Trophoblast cell (in vitro differentiated cells and primary cell): ENCODE results near the gene SUFU.

Experiments
- DNase-seq, 2 donors: peaks; one replicate each; pipeline ENCODE4 v3.0.0-alpha.2; 2016
- H2AFZ ChIP-seq: 2 replicates; pipeline ENCODE4 v1.6.1; 2013; ENCODE audit warnings: low read length, moderate library complexity, mild to moderate bottlenecking; ENCODE audit not compliant: insufficient read depth, poor library complexity
- H2AK5ac ChIP-seq: 2 replicates; pipeline ENCODE4 v1.6.1; 2013; ENCODE audit warnings: mild to moderate bottlenecking, low read length
- H2BK120ac ChIP-seq: 2 replicates; pipeline ENCODE4 v1.6.1; 2013; ENCODE audit warnings: low read length, mild to moderate bottlenecking, moderate library complexity; ENCODE audit not compliant: insufficient read depth, poor library complexity
- H2BK12ac ChIP-seq: 2 replicates; pipeline ENCODE4 v1.6.1; 2013; ENCODE audit warnings: mild to moderate bottlenecking, low read length, moderate library complexity
- H2BK5ac ChIP-seq: 2 replicates; pipeline ENCODE4 v1.6.1; 2013; ENCODE audit warnings: low read length, low read depth, moderate library complexity, mild to moderate bottlenecking; ENCODE audit not compliant: poor library complexity
- H3K14ac ChIP-seq: 2 replicates; pipeline ENCODE4 v1.6.1; 2013; ENCODE audit warnings: mild to moderate bottlenecking, low read length
- H3K18ac ChIP-seq: 2 replicates; pipeline ENCODE4 v1.6.1; 2013; ENCODE audit warnings: mild to moderate bottlenecking, low read length
- H3K23ac ChIP-seq: 2 replicates; pipeline ENCODE4 v1.6.1; 2013; ENCODE audit warnings: low read length
- H3K27ac ChIP-seq: 2 replicates; pipeline ENCODE4 v1.5.1; 2013; ENCODE audit warnings: low read depth, mild to moderate bottlenecking, inconsistent platforms, low read length, moderate library complexity
- H3K27me3 ChIP-seq: 2 replicates; pipeline ENCODE4 v1.6.1; 2013; ENCODE audit warnings: inconsistent platforms, mild to moderate bottlenecking, low read length, moderate library complexity; ENCODE audit not compliant: insufficient read depth
- H3K36me3 ChIP-seq, 2 experiments: 1 replicate in 1 of 2; 2 replicates in 1 of 2; pipeline ENCODE4 v1.6.1; 2013; ENCODE audit warnings: low read length in 2 of 2, mild to moderate bottlenecking in 2 of 2, moderate library complexity in 1 of 2; ENCODE audit not compliant: insufficient read depth in 2 of 2, control insufficient read depth in 1 of 2
- H3K4ac ChIP-seq: 2 replicates; pipeline ENCODE4 v1.6.1; 2013; ENCODE audit warnings: low read depth, mild to moderate bottlenecking, low read length, moderate library complexity
- H3K4me1 ChIP-seq, 2 experiments: 1 replicate in 1 of 2; 2 replicates in 1 of 2; pipeline ENCODE4 v1.6.1; 2013; ENCODE audit warnings: low read length in 2 of 2, mild to moderate bottlenecking in 2 of 2, moderate library complexity in 1 of 2; ENCODE audit not compliant: insufficient read depth in 2 of 2, control insufficient read depth in 1 of 2
- H3K4me2 ChIP-seq: 2 replicates; pipeline ENCODE4 v1.6.1; 2013; ENCODE audit warnings: inconsistent platforms, mild to moderate bottlenecking, low read length, moderate library complexity
- H3K4me3 ChIP-seq: 2 replicates; pipeline ENCODE4 v1.5.1; 2013; ENCODE audit warnings: mild to moderate bottlenecking, low read depth, low read length, inconsistent platforms
- H3K79me1 ChIP-seq: one replicate; pipeline ENCODE4 v1.6.1; 2013; ENCODE audit warnings: low read length
- H3K79me2 ChIP-seq: 2 replicates; pipeline ENCODE4 v1.6.1; 2013; ENCODE audit warnings: low read length, mild to moderate bottlenecking; ENCODE audit not compliant: control insufficient read depth, insufficient read depth, poor library complexity
- H3K9ac ChIP-seq: 2 replicates; pipeline ENCODE4 v1.6.1; 2013; ENCODE audit warnings: mild to moderate bottlenecking, low read length
- H3K9me3 ChIP-seq: 2 replicates; pipeline ENCODE4 v1.6.1; 2013; ENCODE audit warnings: low read depth, mild to moderate bottlenecking, control low read depth, inconsistent platforms, low read length; ENCODE audit not compliant: insufficient read depth
- H4K12ac ChIP-seq: 2 replicates; pipeline ENCODE4 v1.6.1; 2013; ENCODE audit warnings: low read depth, mild to moderate bottlenecking, low read length, moderate library complexity
- H4K8ac ChIP-seq: 2 replicates; pipeline ENCODE4 v1.6.1; 2013; ENCODE audit warnings: low read depth, mild to moderate bottlenecking, low read length, moderate library complexity
- H4K91ac ChIP-seq: one replicate; pipeline ENCODE4 v1.6.1; 2013; ENCODE audit warnings: low read depth, mild to moderate bottlenecking, low read length, moderate library complexity
- WGBS: extraction: QIAGEN DNeasy Blood & Tissue Kit; methylation state at CpG from one replicate; pipeline ENCODE4 v1.1.7; 2013; ENCODE audit warnings: missing lambda C conversion rate; ENCODE audit not compliant: insufficient read length, insufficient coverage; ENCODE audit errors: extremely low coverage; 5-methylcytosine and 5-hydroxymethylcytosine counted together

SUFU gene

GRCh38 chr10:102627291-102627735 is 123.5 kb downstream of the SUFU start:
- Histone ChIP-seq H2AFZ (peak overlapping the region; percentile 9), H2BK12ac (peak overlapping the region; percentile 99), H2AK5ac (peak overlapping the region; percentile 98), H3K4me2 (no peak overlapping the region), H3K27ac (peak overlapping the region; percentile 97), H3K36me3 (peaks cover 11 to 25% of the 10 kb centered on the region in 2 experiments), H2BK5ac (peak overlapping the region; percentile 92), H3K4me3 (no peak overlapping the region), H3K18ac (peak overlapping the region; percentile 62), H3K4me1 (peaks cover 63 to 66% of the 10 kb centered on the region in 2 experiments), H3K4ac (peak overlapping the region; percentile 16), H3K9me3 (peaks cover 5% of the 10 kb centered on the region), H3K27me3 (no peaks in the 10 kb centered on the region), H4K91ac (peak overlapping the region; percentile 98), H3K14ac (peak overlapping the region; percentile 93), H4K12ac (peak overlapping the region; percentile 20), H3K23ac (no peak overlapping the region), H2BK120ac (peak overlapping the region; percentile 96), H4K8ac (peak overlapping the region; percentile 75), H3K79me2 (peaks cover 13% of the 10 kb centered on the region), H3K79me1 (peaks cover 48% of the 10 kb centered on the region), H3K9ac (no peak overlapping the region)
- no peak for DNase-seq
- WGBS, result no CpG with 5 or more reads among the region's 12 CpGs

GRCh38 chr10:102627736-102628293 is 124.0 kb downstream of the SUFU start:
- no peak for DNase-seq
- peaks cover 67 to 68% of the 10 kb centered on the region in 2 experiments for H3K4me1 ChIP-seq
- no CpG with 5 or more reads among the region's 9 CpGs for WGBS

DNA sequence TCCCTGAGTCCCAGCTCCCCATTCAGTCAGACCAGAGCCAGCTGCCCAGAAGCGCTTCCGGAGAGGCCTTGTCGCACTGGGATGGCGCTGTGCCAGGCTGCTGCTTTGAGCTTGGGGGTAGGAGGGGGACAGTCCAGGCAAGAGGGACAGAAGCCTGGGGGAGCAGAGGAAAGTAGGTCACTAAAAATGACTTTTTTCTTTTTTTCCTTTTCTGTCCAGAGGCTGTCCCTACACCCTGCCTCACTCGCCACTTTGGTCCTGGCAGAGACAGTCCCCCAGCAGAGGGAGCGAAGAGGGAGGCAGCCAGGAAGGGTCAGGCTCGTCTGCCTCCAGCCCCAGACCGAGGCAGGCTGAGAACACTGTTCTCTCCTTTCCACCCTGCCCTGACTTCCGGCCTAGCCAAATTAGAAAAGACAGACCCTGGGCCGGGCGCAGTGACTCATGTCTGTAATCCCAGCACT is 124.7 kb downstream of the SUFU start:
- no peaks in the 10 kb centered on the region for H3K27me3 ChIP-seq

More at GRCh38 chr10:102627736-102628293, 124.0 kb downstream of the SUFU start:
- Histone ChIP-seq H3K79me2 (peaks cover 13% of the 10 kb centered on the region), H3K23ac (no peak overlapping the region), H4K12ac (peak overlapping the region; percentile 20), H3K9me3 (peaks cover 5% of the 10 kb centered on the region), H2AFZ (peak overlapping the region; percentile 9), H3K4ac (peak overlapping the region; percentile 83), H2AK5ac (peak overlapping the region; percentile 98), H3K27me3 (no peaks in the 10 kb centered on the region), H2BK12ac (peak overlapping the region; percentile 99), H3K18ac (peak overlapping the region; percentile 62), H2BK120ac (peak overlapping the region; percentile 96), H4K91ac (peak overlapping the region; percentile 98), H3K79me1 (peaks cover 51% of the 10 kb centered on the region), H3K27ac (peak overlapping the region; percentile 97), H2BK5ac (peak overlapping the region; percentile 92), H3K4me2 (no peak overlapping the region), H3K36me3 (peaks cover 11 to 25% of the 10 kb centered on the region in 2 experiments), H4K8ac (peak overlapping the region; percentile 75), H3K4me3 (no peak overlapping the region), H3K14ac (peak overlapping the region; percentile 93), H3K9ac (peak overlapping the region; percentile 6)

DNA sequence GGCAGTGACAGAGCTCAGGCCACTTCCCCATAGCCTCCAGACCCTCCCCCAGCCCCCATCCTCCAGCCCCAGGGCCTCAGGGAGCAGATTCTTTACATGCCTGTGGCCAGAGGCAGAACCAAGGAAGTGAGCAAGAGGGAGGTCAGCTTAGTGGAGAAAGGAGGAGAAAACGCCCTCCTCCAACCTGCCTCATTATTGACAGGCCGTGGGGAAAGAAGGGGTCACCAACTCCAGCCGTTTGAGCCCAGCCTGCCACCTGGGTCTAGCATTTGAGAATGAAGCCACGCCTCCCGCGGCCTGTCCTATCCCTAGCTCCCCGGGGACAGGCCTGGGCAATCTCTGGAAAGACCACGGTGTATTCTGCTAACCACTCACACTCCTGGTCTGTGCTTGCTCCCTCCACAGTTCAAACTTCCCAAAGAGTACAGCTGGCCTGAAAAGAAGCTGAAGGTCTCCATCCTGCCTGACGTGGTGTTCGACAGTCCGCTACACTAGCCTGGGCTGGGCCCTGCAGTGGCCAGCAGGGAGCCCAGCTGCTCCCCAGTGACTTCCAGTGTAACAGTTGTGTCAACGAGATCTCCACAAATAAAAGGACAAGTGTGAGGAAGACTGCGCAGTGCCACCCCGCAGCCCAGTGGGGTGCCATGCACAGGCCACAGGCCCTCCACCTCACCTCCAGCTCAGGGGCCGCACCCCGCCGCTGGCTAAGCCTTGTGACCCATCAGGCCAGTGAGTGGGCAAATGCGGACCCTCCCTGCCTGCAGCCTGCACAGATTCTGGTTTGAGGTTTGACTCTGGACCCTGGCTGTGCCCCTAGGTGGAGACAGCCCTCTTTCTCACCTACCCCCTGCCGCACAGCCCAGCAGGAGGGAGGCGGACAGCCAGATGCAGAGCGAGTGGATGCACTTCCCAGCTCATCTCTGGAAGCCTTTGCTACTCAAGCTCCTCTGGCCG is 126.2 kb downstream of the SUFU start:
- Histone ChIP-seq H4K91ac (peak overlapping the region; percentile 88), H3K36me3 (peaks cover 11 to 18% of the 10 kb centered on the region in 2 experiments), H4K12ac (peak overlapping the region; percentile 33), H3K79me1 (peaks cover 63% of the 10 kb centered on the region), H2AK5ac (peak overlapping the region; percentile 69), H3K4me1 (peaks cover 82 to 85% of the 10 kb centered on the region in 2 experiments), H3K4ac (peak overlapping the region; percentile 67), H3K79me2 (peaks cover 15% of the 10 kb centered on the region), H3K27me3 (no peaks in the 10 kb centered on the region), H3K9me3 (peaks cover 2% of the 10 kb centered on the region), H3K18ac (peak overlapping the region; percentile 70), H3K4me2 (peak overlapping the region; percentile 3), H3K4me3 (no peak overlapping the region), H3K14ac (peak overlapping the region; percentile 87), H3K27ac (peak overlapping the region; percentile 97), H3K23ac (no peak overlapping the region), H3K9ac (no peak overlapping the region), H2BK120ac (peak overlapping the region; percentile 91), H4K8ac (peak overlapping the region; percentile 30), H2AFZ (no peak overlapping the region), H2BK5ac (peak overlapping the region; percentile 88), H2BK12ac (peak overlapping the region; percentile 86)
- no CpG with 5 or more reads among the region's 22 CpGs for WGBS
- peak; percentile 42 to 64 for DNase-seq

More for the DNA sequence above, 124.7 kb downstream of the SUFU start:
- Histone ChIP-seq H3K23ac (no peak overlapping the region), H2BK120ac (peak overlapping the region; percentile 96), H3K18ac (peak overlapping the region; percentile 62), H4K8ac (peak overlapping the region; percentile 75), H3K4me3 (no peak overlapping the region), H3K4me1 (peaks cover 71% of the 10 kb centered on the region in 2 experiments), H3K14ac (peak overlapping the region; percentile 93), H2BK12ac (peak overlapping the region; percentile 99), H3K27ac (peak overlapping the region; percentile 97), H3K79me1 (peaks cover 53% of the 10 kb centered on the region), H3K4me2 (peak overlapping the region; percentile 20), H3K9me3 (peaks cover 5% of the 10 kb centered on the region), H3K9ac (peak overlapping the region; percentile 13), H4K91ac (peak overlapping the region; percentile 98), H3K36me3 (peaks cover 11 to 21% of the 10 kb centered on the region in 2 experiments), H4K12ac (peak overlapping the region; percentile 36), H3K4ac (peak overlapping the region; percentile 83), H2AK5ac (peak overlapping the region; percentile 98), H3K79me2 (peaks cover 13% of the 10 kb centered on the region), H2AFZ (peak overlapping the region; percentile 84), H2BK5ac (peak overlapping the region; percentile 92)
- WGBS, result no CpG with 5 or more reads among the region's 11 CpGs
- DNase-seq, result peak; percentile 51 to 62
